T-helper 17 cell (primary cell): ENCODE measurements around the gene URI1. TPM values are rescaled to one million over a fixed set of nuclear protein-coding genes. Genes with fewer than 3 reads are reported as not detected.
"Not testable (repeated sequence)": the region's sequence is repeated elsewhere in the genome, so short reads cannot be mapped to it uniquely, and the experiment has no call there.

Source experiments
- ATAC-seq: fragments of 150-1000 bp; cut with Tn5 transposase; 2 replicates; pipeline ENCODE4 v1.10.0; 2021; ENCODE audit warnings: mild to moderate bottlenecking, moderate library complexity
- DNase-seq, 3 donors: peaks; one replicate each; pipeline versions ENCODE4 v3.0.0 to v3.0.0-alpha.2; 2020 to 2021
- H3K9me3 ChIP-seq: one replicate; pipeline ENCODE4 v1.7.0; 2013; ENCODE audit warnings: low read length, mild to moderate bottlenecking; ENCODE audit not compliant: control insufficient read depth, poor library complexity, severe bottlenecking
- H3K27ac Mint-ChIP-seq: one replicate; pipeline ENCODE4 v1.8.0; 2022; ENCODE audit warnings: mild to moderate bottlenecking, moderate library complexity, mixed read lengths
- H3K27me3 Mint-ChIP-seq: one replicate; pipeline ENCODE4 v1.8.0; 2022; ENCODE audit warnings: mixed read lengths
- H3K36me3 Mint-ChIP-seq: one replicate; pipeline ENCODE4 v1.8.0; 2022; ENCODE audit warnings: low read depth, mixed read lengths
- H3K4me1 Mint-ChIP-seq: one replicate; pipeline ENCODE4 v1.8.0; 2022; ENCODE audit warnings: mild to moderate bottlenecking, mixed read lengths
- H3K4me3 Mint-ChIP-seq: one replicate; pipeline ENCODE4 v1.8.0; 2022; ENCODE audit warnings: mild to moderate bottlenecking, moderate library complexity, mixed read lengths
- total RNA-seq, 4 donors: library from RNA in 2 of 4; stranded (reverse) in 2 of 4; gene quantifications; one replicate each; pipeline ENCODE4 v1.2.3 and lab custom pipeline; 2022 to 2026

The URI1 gene
- total RNA-seq, 2 donors from 2014 or later, result 67.6 to 70.9 TPM

GRCh38 chr19:29966142-29966541 lies 24.1 kb downstream of the URI1 start:
- not testable (repeated sequence) for H3K27me3 Mint-ChIP-seq, H3K27ac Mint-ChIP-seq, H3K36me3 Mint-ChIP-seq, H3K4me3 Mint-ChIP-seq, H3K9me3 ChIP-seq, DNase-seq, ATAC-seq
- peaks cover 61% of the 10 kb centered on the region for H3K4me1 Mint-ChIP-seq

GRCh38 chr19:29966588-29967249 lies 24.7 kb downstream of the URI1 start:
- no peak overlapping the region for H3K4me3 Mint-ChIP-seq
- ATAC-seq (no peak), DNase-seq (no peak)
- no peaks in the 10 kb centered on the region for H3K9me3 ChIP-seq
- H3K4me1 Mint-ChIP-seq, result peaks cover 60% of the 10 kb centered on the region
- no peaks in the 10 kb centered on the region for H3K36me3 Mint-ChIP-seq
- no peak overlapping the region for H3K27ac Mint-ChIP-seq
- H3K27me3 Mint-ChIP-seq, result no peaks in the 10 kb centered on the region

- no peaks in the 10 kb centered on the region for H3K36me3 Mint-ChIP-seq
- no peak overlapping the region for H3K4me3 Mint-ChIP-seq
- H3K27me3 Mint-ChIP-seq, result no peaks in the 10 kb centered on the region
- ATAC-seq (no peak), DNase-seq (no peak)
- no peaks in the 10 kb centered on the region for H3K9me3 ChIP-seq
- peaks cover 52% of the 10 kb centered on the region for H3K4me1 Mint-ChIP-seq
- no peak overlapping the region for H3K27ac Mint-ChIP-seq
These were observed 25.6 kb downstream of the URI1 start for GRCh38 chr19:29967623-29968022.

- no peak overlapping the region for H3K27ac Mint-ChIP-seq
- DNase-seq (no peak), ATAC-seq (no peak)
- H3K9me3 ChIP-seq, result no peaks in the 10 kb centered on the region
- H3K36me3 Mint-ChIP-seq, result no peaks in the 10 kb centered on the region
- H3K4me3 Mint-ChIP-seq, result no peak overlapping the region
- no peaks in the 10 kb centered on the region for H3K27me3 Mint-ChIP-seq
- peaks cover 41% of the 10 kb centered on the region for H3K4me1 Mint-ChIP-seq
These were observed 27.9 kb downstream of the URI1 start for GRCh38 chr19:29969891-29970290.

- DNase-seq, result no peak
- no peak overlapping the region for H3K4me3 Mint-ChIP-seq
- H3K4me1 Mint-ChIP-seq, result peaks cover 35% of the 10 kb centered on the region
- H3K9me3 ChIP-seq, result no peaks in the 10 kb centered on the region
- H3K27ac Mint-ChIP-seq, result no peak overlapping the region
- no peaks in the 10 kb centered on the region for H3K36me3 Mint-ChIP-seq
- no peak for ATAC-seq
- no peaks in the 10 kb centered on the region for H3K27me3 Mint-ChIP-seq
These were observed 29.0 kb downstream of the URI1 start for GRCh38 chr19:29971002-29971401.

GRCh38 chr19:29971648-29972047 lies 29.6 kb downstream of the URI1 start:
- H3K9me3 ChIP-seq, result no peaks in the 10 kb centered on the region
- no peak overlapping the region for H3K27ac Mint-ChIP-seq
- no peak overlapping the region for H3K4me3 Mint-ChIP-seq
- no peaks in the 10 kb centered on the region for H3K27me3 Mint-ChIP-seq
- no peaks in the 10 kb centered on the region for H3K36me3 Mint-ChIP-seq
- no peak for ATAC-seq
- DNase-seq, result no peak
- H3K4me1 Mint-ChIP-seq, result peaks cover 38% of the 10 kb centered on the region

- Mint-ChIP-seq H3K4me3 (no peak overlapping the region), H3K27ac (no peak overlapping the region), H3K27me3 (no peaks in the 10 kb centered on the region), H3K4me1 (peaks cover 28% of the 10 kb centered on the region), H3K36me3 (no peaks in the 10 kb centered on the region)
- DNase-seq (no peak), ATAC-seq (no peak)
- no peaks in the 10 kb centered on the region for H3K9me3 ChIP-seq
These were observed 32.7 kb downstream of the URI1 start for GRCh38 chr19:29974701-29975100.

GRCh38 chr19:29976151-29976943 lies 34.3 kb downstream of the URI1 start:
- no peak overlapping the region for H3K27ac Mint-ChIP-seq
- H3K36me3 Mint-ChIP-seq, result no peaks in the 10 kb centered on the region
- H3K9me3 ChIP-seq, result no peaks in the 10 kb centered on the region
- ATAC-seq (no peak), DNase-seq (no peak)
- H3K27me3 Mint-ChIP-seq, result no peaks in the 10 kb centered on the region
- H3K4me1 Mint-ChIP-seq, result peaks cover 28% of the 10 kb centered on the region
- no peak overlapping the region for H3K4me3 Mint-ChIP-seq

- no peak for DNase-seq
- H3K9me3 ChIP-seq, result no peaks in the 10 kb centered on the region
- H3K27ac Mint-ChIP-seq, result peak overlapping the region; percentile 16
- peaks cover 27% of the 10 kb centered on the region for H3K4me1 Mint-ChIP-seq
- no peaks in the 10 kb centered on the region for H3K27me3 Mint-ChIP-seq
- no peak for ATAC-seq
- no peak overlapping the region for H3K4me3 Mint-ChIP-seq
- no peaks in the 10 kb centered on the region for H3K36me3 Mint-ChIP-seq
These were observed 36.0 kb downstream of the URI1 start for GRCh38 chr19:29978080-29978479.

- Mint-ChIP-seq H3K4me3 (no peak overlapping the region), H3K4me1 (peaks cover 12% of the 10 kb centered on the region), H3K36me3 (peaks cover 4% of the 10 kb centered on the region), H3K27ac (no peak overlapping the region), H3K27me3 (no peaks in the 10 kb centered on the region)
- H3K9me3 ChIP-seq, result no peaks in the 10 kb centered on the region
- DNase-seq, result no peak
- no peak for ATAC-seq
These were observed 41.5 kb downstream of the URI1 start for GRCh38 chr19:29983568-29983967.

GRCh38 chr19:29985196-29985595 lies 43.2 kb downstream of the URI1 start:
- Mint-ChIP-seq H3K27me3 (no peaks in the 10 kb centered on the region), H3K4me3 (no peak overlapping the region), H3K4me1 (peaks cover 9% of the 10 kb centered on the region), H3K27ac (no peak overlapping the region), H3K36me3 (peaks cover 4% of the 10 kb centered on the region)
- ATAC-seq, result no peak
- no peak for DNase-seq
- no peaks in the 10 kb centered on the region for H3K9me3 ChIP-seq

GRCh38 chr19:29988351-29988750 lies 46.3 kb downstream of the URI1 start:
- H3K4me1 Mint-ChIP-seq, result peaks cover 4% of the 10 kb centered on the region
- no peaks in the 10 kb centered on the region for H3K9me3 ChIP-seq
- ATAC-seq (no peak), DNase-seq (no peak)
- H3K27ac Mint-ChIP-seq, result no peak overlapping the region
- H3K36me3 Mint-ChIP-seq, result peaks cover 9% of the 10 kb centered on the region
- H3K27me3 Mint-ChIP-seq, result no peaks in the 10 kb centered on the region
- no peak overlapping the region for H3K4me3 Mint-ChIP-seq

- Mint-ChIP-seq H3K27me3 (no peaks in the 10 kb centered on the region), H3K4me1 (peaks cover 3% of the 10 kb centered on the region), H3K4me3 (no peak overlapping the region), H3K27ac (no peak overlapping the region), H3K36me3 (peaks cover 9% of the 10 kb centered on the region)
- DNase-seq, result no peak
- H3K9me3 ChIP-seq, result no peaks in the 10 kb centered on the region
- no peak for ATAC-seq
These were observed 50.3 kb downstream of the URI1 start for GRCh38 chr19:29992233-29992867.
